H1 (cell line): ENCODE data around the gene GPR143. TPM values are rescaled to one million over a fixed set of nuclear protein-coding genes. Genes with fewer than 3 reads are reported as not detected.

Experiments used
- polyA plus RNA-seq, 7 experiments: library from polyadenylated mRNA; depleted of rRNA in 3 of 7; stranded (reverse) in 5 of 7; unstranded in 2 of 7; fragments of >200 nt in 5 of 7; fragments of 200-250 nt in 2 of 7; gene quantifications; 1 replicate in 5 of 7; 2 replicates in 1 of 7; 4 replicates in 1 of 7; pipeline versions ENCODE4 v1.2.1 to v1.2.3, GENCODE V29; 2011 to 2013; ENCODE audit warnings: missing spikeins in 2 of 7, mixed read lengths in 2 of 7
- total RNA-seq: library from RNA; stranded (reverse); fragmentation: NEBNext Ultra II Directional; extraction: Animal tissue kit (Norgen Biotek cat#: 25700); gene quantifications from 2 replicates; pipeline ENCODE4 v1.2.1, GENCODE V29; 2021
- TF ChIP-seq, protein P1 (sequence below): IDR thresholded peaks from 2 replicates; pipeline ENCODE4 v1.6.1; 2011; ENCODE audit warnings: low read depth, mild to moderate bottlenecking, low read length; ENCODE audit not compliant: insufficient read depth

Gene GPR143
- total and polyA plus RNA-seq, 2 of the 8 experiments (the other 6 are each of a cell fraction or from before 2014, with no cell fraction given): 18.5 to 30.7 TPM

DNA sequence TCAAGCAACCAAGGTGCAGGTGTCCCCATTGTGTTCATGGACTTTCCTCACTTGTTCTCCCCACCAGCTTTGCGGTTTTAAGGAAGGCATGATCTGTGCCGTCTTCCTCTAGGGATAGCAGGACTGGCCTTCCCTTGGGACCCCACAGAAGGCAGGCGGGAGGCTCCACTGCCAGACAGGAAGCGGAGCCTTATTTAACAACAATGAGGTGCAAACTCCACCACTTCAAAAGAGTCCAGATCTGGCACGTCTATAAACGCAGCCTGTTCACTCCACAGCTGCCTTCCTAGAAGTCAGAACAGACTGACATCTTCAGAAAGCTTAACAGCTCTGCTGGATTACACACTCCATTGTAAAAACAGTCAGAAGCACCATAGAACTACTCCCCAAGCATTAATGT, 1.7 kb upstream of the GPR143 start (continued):
- TF ChIP-seq, protein P1, sequence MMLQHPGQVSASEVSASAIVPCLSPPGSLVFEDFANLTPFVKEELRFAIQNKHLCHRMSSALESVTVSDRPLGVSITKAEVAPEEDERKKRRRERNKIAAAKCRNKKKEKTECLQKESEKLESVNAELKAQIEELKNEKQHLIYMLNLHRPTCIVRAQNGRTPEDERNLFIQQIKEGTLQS: no peak
